ENCODE measurements around the gene FBXL4.

The FBXL4 gene

DNA sequence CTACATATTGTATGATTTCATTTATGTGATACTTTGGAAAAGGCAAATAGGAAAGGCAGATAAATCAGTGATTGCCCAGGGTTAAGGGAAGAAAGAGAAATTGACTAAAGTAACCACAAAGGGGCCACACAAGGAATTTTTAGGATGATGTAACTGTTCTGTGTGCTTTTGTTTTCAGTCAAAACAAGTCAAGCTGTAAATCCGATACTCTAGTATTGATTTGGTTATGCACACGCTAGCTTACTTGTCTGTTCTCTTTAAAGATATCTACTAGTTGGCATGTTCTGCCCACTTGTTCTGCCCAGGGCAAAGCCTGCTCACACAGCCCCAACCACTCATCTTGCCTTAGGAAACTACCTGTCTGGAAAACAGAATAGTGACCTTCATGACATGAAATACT lies 6.4 kb downstream of the FBXL4 start:
- TF ChIP-seq, protein P1, sequence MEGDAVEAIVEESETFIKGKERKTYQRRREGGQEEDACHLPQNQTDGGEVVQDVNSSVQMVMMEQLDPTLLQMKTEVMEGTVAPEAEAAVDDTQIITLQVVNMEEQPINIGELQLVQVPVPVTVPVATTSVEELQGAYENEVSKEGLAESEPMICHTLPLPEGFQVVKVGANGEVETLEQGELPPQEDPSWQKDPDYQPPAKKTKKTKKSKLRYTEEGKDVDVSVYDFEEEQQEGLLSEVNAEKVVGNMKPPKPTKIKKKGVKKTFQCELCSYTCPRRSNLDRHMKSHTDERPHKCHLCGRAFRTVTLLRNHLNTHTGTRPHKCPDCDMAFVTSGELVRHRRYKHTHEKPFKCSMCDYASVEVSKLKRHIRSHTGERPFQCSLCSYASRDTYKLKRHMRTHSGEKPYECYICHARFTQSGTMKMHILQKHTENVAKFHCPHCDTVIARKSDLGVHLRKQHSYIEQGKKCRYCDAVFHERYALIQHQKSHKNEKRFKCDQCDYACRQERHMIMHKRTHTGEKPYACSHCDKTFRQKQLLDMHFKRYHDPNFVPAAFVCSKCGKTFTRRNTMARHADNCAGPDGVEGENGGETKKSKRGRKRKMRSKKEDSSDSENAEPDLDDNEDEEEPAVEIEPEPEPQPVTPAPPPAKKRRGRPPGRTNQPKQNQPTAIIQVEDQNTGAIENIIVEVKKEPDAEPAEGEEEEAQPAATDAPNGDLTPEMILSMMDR (IDR thresholded peaks at IDR 0.05; ENCODE audit: low read length, missing control alignments), result no peak
- DNase-seq (ENCODE audit: low read depth), result no peak
- no peak overlapping the region for H3K4me3 ChIP-seq (replicated peaks; ENCODE audit: low read depth, low read length)

DNA sequence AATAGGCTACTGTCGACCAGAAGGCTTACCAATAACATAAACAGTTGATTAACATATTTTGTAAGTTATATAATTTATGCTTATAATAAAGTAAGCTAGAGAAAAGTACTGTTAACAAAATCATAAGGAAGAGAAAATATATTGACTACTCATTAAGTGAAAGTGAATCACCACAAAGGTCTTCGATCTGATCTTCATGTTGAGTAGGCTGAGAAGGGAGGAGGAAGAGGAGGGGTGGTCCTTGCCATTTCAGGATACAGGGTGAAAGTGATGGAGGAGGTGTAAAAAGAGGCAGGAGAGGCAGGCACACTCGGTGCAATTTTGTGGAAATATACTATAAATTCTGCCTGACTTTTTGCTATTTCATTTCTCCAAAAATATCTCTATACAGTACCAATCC lies 10.4 kb downstream of the FBXL4 start:
- TF ChIP-seq, protein P1 (IDR thresholded peaks at IDR 0.05; ENCODE audit: low read length, missing control alignments), result no peak
- H3K4me3 ChIP-seq (replicated peaks; ENCODE audit: low read depth, low read length), result no peak overlapping the region
- no peak for DNase-seq (ENCODE audit: low read depth)

DNA sequence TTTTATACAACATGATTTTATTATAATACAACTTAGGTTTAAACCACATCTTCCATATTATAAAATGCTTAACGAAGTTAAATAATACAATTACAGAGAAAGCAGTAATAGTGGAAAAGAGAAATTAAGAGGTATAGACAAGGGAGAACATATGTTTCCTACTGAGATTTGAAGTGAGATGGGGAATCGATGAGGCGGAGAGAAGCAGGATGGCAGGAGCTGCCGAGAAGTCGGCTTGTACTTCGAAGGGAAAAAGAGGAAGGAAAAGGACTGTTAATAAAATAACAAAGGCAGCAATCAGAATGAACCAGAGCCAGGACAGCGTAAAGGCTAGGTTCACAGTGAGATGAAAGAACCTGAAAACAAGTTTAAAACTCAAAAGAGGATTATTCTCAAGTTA lies 15.4 kb downstream of the FBXL4 start:
- TF ChIP-seq, protein P1 (IDR thresholded peaks at IDR 0.05; ENCODE audit: low read length, missing control alignments), result no peak
- no peak for DNase-seq (ENCODE audit: low read depth)
- H3K4me3 ChIP-seq (replicated peaks; ENCODE audit: low read depth, low read length), result no peak overlapping the region

DNA sequence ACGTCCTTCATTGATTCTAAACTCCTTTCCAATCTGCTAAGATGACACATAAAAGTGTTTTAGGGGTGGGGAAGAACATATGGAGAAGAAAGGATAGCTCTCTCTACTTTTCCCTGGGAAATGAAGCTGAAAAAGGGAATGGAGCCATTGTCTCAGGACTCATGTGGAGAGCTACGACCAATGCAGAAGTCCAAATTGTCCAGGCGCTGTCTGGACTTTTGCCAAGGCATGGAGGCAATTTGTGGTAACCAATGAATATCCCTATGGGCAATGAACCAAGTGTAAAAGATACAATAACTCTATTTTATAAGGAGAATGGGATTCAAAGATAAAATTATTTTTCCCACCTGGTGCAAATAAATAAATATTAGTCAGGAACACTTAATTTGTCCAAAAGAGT lies 16.1 kb downstream of the FBXL4 start:
- TF ChIP-seq, protein P1 (IDR thresholded peaks at IDR 0.05; ENCODE audit: low read length, missing control alignments), result no peak
- H3K4me3 ChIP-seq (replicated peaks; ENCODE audit: low read depth, low read length), result no peak overlapping the region
- DNase-seq (ENCODE audit: low read depth), result no peak

DNA sequence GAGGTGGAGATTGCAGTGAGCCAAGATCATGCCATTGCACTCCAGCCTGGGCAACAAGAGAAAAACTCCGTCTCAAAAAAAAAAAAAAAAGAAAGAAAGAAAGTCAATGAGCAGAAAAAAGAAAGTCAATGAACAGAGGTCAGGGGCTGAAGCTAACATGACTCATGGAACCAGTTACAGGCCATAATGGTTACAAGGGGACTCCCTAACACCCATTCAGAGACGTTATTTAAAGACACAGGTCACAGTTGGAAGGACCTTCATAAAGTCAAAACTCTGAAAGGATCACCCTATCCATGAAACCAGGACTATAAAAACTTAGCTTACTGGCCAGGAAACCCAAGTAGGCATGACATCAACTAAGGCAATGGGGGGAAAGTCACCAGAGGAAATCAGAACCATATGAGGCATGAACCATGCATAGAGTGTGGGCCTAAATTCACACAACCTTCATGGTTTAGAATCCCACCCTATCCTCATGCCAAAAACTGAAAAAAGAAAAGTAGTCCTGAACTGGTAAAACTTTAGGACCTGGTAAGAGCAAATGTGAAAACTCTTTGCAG lies 18.2 kb downstream of the FBXL4 start:
- DNase-seq (ENCODE audit: low read depth), result no peak
- no peak overlapping the region for H3K4me3 ChIP-seq (replicated peaks; ENCODE audit: low read depth, low read length)
- TF ChIP-seq, protein P1 (IDR thresholded peaks at IDR 0.05; ENCODE audit: low read length, missing control alignments), result no peak

DNA sequence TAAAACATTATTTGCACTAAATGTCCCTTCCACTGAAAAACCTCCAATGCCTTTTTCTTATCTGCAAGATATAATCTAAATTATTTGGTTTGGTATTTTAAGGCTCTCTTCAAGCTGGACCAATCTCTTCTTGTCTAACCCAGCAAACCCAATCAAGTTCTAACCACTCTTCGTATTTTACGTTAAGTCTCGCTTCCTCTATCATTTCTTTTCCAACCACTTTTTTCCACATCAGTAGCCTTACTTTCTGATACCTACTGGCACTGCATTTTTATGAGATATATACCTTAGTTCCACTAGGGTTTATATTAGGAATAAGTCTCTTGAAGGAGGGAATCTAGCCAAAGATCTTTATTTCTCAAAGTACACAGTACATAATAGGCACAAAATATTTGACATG lies 19.1 kb downstream of the FBXL4 start:
- no peak for DNase-seq (ENCODE audit: low read depth)
- TF ChIP-seq, protein P1 (IDR thresholded peaks at IDR 0.05; ENCODE audit: low read length, missing control alignments), result no peak
- no peak overlapping the region for H3K4me3 ChIP-seq (replicated peaks; ENCODE audit: low read depth, low read length)

DNA sequence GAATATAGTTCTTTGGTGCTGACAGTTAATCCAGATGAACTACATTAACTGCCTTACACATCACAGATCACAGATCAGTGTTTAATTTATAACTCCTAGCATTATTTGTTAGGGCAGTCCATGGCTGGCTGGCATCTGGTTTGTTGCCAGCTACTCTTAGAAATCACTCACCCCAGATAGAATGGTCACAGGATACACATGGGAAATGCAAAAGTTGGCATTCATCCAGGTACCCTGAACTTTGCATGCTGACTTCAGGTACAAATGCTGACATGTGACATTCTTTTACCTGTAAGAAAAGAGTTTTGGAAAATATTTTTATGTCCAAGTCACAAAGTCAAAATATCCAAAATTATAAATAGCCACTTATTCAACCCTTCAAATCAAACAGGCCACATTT lies 20.2 kb downstream of the FBXL4 start:
- no peak for DNase-seq (ENCODE audit: low read depth)
- no peak overlapping the region for H3K4me3 ChIP-seq (replicated peaks; ENCODE audit: low read depth, low read length)
- TF ChIP-seq, protein P1 (IDR thresholded peaks at IDR 0.05; ENCODE audit: low read length, missing control alignments), result no peak
